A549 treated with CpdA at 1 μM for 4 hours (cell line): Measurements from ENCODE around the gene TSPAN15. TPM values are rescaled to one million over a fixed set of nuclear protein-coding genes. Genes with fewer than 3 reads are reported as not detected.

ENCODE experiments used
- total RNA-seq: library from RNA; stranded (reverse); fragments of 200-300 nt; extraction: Qiagen RNA extraction; gene quantifications from 5 replicates; pipeline ENCODE4 v1.2.3, GENCODE V29; 2022; ENCODE audit warnings: low read depth

TSPAN15 gene
- total RNA-seq, result 85.7 to 107 TPM (median 105 TPM) in 5 replicates

DNA sequence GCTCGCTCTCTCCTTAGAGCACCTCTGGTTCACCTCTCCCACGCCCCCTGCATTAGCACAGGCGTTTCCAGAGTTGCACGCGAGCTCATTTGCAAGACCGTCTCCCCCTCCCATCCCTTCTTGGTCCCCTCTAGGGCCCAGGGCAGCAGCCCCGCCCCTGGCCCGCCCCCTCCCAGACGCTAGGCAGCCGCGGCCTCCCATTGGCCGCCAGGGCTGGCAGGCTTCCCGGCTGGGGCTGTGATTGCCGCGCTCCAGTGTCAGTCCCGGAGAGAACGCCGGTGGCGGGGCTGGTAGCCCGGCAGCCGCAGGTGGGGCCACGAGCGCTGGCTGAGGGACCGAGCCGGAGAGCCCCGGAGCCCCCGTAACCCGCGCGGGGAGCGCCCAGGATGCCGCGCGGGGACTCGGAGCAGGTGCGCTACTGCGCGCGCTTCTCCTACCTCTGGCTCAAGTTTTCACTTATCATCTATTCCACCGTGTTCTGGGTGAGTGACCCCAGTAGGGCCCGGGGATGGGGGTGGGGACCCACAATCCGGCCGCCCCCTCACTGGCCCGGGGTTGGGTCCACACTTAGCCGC lies at the start of gene TSPAN15:
Gene TSPAN15, plus strand, starts transcription at position 257 of the 575 bp plus-strand sequence. Its CDS starts 130 bp downstream, at position 387.

DNA sequence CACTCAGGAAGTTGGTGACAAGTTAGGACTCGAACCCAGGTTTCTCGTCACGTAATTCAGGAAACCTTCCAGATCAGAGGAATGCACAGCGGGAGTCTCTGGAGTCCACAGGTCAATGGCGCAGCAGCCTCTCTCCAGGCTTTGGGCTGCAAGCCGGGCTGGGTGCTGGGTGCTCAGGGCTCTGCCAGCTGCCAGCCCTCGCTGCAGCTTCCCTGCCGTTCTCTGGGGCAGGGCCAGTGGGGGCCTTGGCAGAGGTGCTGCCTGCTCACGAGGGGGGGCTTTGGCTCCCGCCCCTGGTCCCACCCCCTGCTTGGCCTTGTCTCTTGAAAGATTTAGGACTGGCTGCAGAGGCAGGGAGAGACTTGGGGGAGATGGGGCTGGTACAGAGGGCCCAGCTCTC lies 34.6 kb upstream of the TSPAN15 start, which contains the start of gene TACR2:
Gene TACR2, minus strand, starts transcription at position 224 of the 400 bp plus-strand sequence. CDS start 595 bp downstream, outside the sequence.

Other genes starting within 250 kb of the TSPAN15 start
- 17.3 to 24.6 TPM (median 19.4 TPM) in 5 replicates for gene HKDC1, start 231.1 kb upstream of the TSPAN15 start, total RNA-seq
- gene HK1, start 173.0 kb upstream of the TSPAN15 start, total RNA-seq, result 34.3 to 44.6 TPM (median 37.8 TPM) in 5 replicates
- 0.14 to 0.17 TPM (median 0.16 TPM) in 4 of 5 replicates, not detected in the other for gene TACR2, start 34.5 kb upstream of the TSPAN15 start, total RNA-seq
- gene NEUROG3, start 122.0 kb downstream of the TSPAN15 start, total RNA-seq, result not detected in 5 replicates
- gene FAM241B, start 178.8 kb downstream of the TSPAN15 start, total RNA-seq, result 18.3 to 21.2 TPM (median 19.5 TPM) in 5 replicates